Stimulated activated CD8-positive, alpha-beta memory T cell treated with anti-CD3 and anti-CD28 coated beads, Interleukin-7, amount 100 ng/mL, for 48 hours (primary cell): ENCODE data around the gene KIAA0040.

ENCODE experiments used
- DNase-seq, 2 donors: peaks; one replicate each; pipeline ENCODE4 v3.0.0-alpha.2; 2020; ENCODE audit warnings: low read depth in 1 of 2; ENCODE audit errors: extremely low read depth in 1 of 2

KIAA0040 gene

DNA sequence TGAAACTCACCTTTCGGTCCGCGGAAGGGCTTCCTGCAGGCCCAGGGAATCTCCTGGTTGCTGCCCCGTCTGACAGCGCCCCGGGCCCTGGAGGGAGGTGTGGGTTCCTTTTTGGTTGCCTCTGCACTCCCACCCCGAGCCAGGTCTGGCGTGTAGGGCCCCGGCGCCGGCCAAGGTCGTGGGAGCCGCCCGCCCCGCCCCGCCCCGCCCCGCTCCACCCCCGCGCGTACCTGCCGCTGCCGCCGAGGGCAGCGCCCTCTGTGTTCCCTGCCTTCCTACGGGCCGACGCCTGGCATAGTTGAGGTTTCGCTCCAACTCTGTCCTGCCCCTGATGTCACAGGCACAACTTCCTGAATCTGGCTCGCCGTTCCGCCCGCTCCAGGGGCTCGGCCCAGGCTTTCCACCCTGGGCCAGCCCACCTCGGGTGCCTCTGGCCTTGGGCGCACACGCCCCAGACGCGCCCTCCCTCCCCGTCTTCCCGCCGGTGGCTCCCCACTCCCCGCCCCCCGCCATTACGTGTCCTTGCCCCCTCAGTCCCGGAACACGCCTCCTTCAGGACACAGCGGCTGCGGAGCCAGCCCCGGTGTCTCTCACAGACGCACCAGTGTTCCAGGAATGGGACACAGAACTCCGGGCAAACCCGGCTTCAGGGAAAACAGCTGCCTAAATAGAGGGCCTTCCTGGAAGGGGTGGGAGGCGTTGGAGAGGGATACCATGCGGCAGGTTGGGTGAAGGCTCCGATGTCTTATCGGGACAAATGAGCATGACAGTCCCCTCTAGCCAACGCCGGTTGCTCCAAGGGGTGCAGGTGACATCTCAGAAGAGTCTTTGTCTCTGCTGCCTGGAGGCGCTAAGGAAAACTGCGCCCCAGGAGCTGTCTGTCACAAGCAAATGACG, at the start of gene KIAA0040:
Gene KIAA0040 (minus strand): TSS at position 147 of the 897 bp plus-strand sequence. CDS start 31,763 bp downstream, outside the sequence.
- DNase-seq, result peak; percentile 43 to 55

DNA sequence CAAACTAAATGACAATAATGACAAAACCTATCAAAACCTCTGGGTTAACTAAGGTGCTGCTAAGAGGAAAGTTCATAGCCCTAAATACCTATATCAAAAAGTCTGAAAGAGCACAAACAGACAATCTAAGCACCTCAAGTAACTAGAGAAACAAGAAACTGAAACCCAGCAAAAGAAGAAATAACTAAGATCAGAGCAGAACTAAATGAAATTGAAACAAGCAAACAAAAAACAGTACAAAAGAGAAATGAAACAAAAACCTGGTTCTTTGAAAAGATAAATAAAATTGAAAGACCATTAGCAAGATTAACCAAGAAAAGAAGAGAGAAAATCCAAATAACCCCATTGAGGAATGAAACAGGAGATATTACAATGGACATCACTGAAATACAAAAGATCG, 44.8 kb upstream of the KIAA0040 start:
- DNase-seq, result no peak

DNA sequence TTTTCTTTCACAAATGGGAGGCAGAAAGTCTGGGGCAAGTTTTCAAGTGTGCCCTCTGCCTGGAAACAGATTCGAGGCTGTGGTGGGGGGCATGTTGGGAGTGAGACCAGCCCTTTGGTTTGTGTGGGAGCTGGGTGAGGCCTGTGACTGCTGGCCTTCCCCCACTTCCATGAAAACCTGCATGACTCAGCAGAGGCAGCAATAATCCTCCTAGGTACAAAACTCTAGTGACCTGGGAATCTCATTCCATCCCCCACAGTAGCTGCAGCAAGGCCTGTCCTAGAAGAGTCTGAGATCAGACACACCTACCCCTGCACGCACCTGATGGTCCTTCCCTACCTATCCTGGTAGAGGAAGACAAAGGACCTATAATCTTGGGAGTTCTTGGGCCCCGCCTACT, 42.1 kb upstream of the KIAA0040 start:
- DNase-seq, result no peak

DNA sequence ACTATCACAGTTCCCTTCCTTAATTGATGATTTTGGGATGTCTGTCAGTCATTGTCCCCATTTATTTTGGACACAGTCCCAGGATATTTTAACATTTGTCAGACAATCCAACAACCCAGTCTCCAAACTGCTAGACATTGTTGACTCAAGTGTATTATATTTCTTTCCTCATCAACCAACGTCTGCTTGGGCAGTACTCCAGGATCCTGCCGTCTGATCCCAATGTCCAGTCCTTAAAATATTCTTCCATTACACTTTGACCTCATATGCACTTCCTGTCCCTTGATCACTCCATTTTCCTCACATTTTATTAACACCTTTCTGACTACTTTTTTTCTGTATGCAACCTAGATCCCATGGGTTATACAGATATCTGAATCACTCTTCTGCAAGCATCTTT, 39.8 kb upstream of the KIAA0040 start:
- DNase-seq, result no peak

DNA sequence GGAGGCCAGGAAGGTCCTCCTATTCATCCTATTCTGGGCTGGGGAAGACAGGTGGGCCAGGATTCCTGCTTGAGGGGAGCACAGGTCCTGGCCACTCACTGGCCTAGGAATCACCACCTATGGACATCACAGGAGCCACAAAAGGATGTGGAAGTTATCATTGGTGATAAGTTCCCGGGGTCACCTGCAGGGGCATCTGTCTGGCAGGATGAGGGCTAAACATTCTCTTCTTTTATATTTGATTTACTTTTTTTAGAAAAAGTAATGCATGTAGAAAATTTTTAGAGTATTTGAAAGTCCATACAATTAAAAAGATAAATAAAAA, 33.2 kb upstream of the KIAA0040 start:
- DNase-seq, result no peak

DNA sequence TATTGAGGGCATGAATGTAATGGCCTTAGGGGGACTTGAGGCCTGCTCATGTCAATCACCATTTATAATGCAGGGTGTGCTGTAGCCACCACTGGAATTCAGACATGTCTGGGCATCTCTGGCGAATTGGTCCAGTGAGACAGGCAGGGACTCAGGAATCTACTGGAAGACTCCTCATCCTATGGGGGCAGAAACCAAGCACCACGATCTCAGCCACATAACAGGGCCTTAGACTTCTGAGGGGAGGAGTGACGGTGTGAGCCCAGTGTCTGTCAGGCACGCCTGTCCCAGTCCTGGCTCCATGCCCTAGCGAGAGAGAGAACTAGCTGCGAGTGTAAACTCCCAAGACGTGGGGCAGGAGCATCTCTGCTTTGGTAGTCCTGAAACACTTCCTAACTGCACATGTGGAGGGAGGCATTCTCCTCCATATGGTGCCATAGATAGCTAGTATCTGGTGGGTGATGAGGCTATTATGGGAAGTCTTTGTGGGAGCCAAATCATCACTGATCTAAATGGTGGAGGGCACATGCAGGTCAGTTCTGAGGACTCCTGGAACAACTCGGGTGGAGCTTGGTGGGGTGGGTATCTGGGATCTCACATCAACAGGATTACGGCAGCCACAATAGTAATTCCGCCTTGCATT, 29.8 kb upstream of the KIAA0040 start:
- no peak for DNase-seq

DNA sequence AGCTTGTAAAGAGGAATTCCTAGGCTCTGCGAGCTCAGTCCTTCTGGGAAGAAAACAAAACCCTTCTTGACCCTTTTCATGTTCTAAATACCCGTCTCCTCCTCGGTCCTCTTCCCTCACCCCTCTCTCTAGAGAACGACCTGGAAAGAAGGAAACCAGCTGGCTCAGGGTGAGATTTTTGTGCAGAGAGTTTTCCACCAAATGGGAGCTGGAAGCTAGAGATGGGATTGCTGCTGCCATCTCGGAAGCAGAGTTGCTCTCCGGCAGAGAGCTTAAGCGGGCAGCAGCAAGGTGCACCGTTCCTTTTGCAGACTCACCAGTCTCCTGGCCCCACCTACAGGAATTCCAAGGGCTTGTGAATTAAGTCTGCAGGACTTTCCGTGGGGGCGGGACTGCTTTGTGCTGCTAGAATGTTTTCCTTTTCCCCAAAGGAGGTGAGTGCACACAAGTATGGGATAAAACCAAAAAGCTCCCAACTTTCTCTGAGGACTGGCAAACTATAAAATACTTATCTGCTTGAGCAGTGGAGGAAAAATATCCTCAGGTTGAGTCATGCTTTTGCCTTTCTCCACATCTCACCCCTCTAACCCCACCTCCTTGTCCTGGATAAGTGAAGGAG, 29.1 kb upstream of the KIAA0040 start:
- DNase-seq, result no peak

DNA sequence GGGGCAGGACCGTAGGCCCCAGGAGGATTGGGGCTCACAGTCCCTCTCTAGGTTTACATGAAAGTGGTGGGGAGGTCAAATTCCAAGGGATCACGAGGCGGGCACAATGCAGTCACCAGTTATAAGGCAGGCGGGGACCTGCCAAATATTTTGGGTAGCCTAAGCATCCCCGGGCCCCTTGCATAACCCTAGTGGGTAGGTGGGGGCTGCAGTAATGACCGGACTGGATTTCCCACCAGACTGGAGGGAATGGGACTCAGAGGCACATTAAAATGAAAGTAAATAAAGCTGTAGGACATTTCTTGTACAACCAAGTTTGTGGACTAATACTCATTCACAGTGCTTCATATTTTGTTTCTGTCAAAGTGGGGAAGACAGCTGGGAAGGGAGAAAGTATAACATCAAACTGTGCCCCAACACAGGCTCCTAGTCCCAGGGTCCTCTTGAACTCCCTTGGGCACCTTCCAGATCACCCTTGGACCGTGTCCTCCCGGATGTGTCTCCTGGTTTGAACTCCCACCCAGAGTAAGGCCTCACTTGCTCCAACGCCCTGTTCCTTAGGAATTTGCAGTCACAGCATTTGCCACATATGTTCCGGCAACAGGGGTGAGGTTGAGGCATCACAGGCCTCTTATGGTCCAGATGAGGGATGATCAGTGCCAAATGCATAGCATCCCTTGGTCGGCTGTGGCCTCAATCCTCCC, 28.4 kb upstream of the KIAA0040 start:
- DNase-seq, result no peak

DNA sequence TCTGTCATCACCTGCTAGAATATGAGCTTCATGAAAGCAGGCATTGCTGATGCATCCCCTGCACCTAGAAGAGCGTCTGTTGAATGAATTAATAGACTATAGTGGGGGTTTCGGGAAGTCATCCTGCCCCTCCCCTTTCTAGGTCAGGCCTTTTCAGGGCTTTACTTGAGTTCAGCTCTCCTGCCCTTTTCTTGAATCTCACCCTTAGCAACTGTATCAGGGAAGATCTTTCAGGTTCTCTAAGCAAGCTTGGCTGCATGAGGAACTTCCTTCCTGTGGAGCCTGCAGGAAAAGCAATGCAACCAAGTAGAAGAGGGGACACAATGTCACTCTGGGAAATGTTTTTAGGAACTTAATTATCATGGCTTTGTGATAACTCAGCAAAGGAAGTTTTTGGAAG, 27.2 kb upstream of the KIAA0040 start:
- DNase-seq, result no peak

DNA sequence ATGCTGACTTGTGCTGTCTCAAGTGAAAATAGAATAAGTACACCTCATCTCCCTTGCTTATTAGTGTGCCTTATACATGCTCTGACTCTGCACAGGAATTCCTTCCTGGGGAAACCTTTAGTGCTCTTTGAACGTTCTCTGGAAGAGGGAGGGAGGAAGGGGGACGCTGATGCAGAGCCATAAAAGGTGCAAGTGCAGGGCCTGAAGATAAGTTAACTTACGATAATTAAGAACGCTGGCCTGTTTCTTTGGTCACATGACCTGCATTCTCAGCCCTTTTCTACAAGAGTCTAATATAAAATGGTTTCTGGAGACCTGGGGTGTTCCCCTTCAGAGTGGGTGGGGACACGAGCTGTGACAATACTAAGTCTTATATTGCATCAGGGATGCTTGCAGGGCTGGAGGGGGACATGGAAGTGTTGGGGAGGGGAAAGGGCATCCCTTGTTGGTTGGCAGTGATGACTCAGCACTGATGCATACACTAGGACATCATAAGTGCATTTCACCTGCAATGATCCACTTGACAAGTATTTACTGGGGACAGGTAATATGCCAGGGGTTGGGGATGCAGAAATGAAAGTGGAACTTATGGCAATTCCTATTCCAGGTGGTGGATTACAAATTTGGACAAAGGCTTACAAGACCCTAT, 26.3 kb upstream of the KIAA0040 start:
- DNase-seq, result no peak

DNA sequence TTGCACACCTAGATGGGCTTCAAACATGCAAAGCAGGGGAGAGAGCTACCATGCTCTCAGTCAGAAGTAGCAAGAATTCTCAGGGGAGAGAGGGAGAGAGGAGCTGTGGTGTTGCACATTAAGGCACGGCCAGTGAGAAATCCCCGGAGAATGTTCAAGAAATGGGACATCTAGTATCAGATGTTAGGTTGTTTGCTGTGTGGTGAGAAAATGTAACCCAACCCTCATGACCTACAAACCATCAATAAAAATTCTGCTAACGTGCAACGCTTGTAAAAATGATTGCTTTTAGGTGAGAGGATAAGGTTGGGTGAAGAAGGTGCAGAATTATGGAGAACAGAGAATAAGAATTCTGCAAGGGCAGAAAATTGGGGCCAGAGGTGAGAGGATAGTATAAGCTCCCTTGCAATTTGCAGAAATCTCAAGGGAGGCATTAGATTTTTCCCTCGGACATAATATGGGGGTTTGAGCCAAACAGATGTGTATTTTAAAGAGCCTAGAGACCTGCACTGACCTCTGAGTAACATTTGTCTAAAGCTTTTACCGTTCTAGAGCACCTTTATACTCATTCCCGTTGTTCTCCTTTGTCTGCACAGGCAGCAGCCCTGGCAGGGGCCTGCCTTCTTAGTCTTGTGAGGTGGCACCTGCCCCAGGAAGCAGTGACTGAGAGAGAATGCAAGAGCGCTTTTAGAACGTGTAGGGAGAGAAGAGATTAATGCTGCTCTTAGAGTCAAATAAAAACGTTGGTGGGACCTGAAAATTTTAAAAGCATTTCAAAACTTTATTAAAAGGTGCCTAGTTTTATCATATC, 25.4 kb upstream of the KIAA0040 start:
- no peak for DNase-seq

DNA sequence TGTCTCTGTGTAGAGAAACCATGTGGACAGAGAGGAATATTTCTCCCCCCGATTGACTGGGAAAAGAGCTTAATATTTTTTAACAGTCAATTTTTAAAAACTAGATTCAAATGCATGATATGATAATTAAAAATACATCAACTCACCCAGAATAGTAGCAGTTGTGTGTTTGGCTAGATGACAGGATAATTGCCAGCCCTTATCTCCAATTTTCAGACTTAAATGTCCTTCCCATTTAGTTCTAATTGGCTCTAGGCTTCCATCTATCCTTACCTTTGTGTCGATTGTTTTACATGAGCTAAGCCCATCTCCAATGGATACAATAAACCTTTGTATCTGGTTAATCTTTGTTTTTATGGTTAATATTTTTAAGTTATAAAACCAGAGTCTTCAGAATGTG, 23.9 kb upstream of the KIAA0040 start:
- DNase-seq, result no peak

DNA sequence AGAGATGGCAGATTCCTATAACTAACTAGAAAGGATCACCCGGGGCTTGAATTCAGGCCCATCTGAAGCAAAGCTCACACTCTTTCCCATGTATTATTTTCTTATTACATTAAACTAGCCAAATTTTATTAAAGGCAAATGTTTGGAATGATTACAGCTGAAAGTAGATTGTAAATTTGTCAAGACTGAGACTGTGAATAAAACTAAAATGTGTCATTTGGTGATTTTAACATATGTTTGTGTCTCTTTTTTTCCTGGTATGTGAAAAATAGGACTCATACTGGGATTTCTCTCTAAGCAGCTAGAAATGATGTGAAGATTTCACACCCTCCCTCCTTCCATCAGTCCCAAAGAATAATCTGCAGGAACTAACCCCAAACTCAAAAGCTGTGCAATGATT, 19.1 kb upstream of the KIAA0040 start:
- no peak for DNase-seq

DNA sequence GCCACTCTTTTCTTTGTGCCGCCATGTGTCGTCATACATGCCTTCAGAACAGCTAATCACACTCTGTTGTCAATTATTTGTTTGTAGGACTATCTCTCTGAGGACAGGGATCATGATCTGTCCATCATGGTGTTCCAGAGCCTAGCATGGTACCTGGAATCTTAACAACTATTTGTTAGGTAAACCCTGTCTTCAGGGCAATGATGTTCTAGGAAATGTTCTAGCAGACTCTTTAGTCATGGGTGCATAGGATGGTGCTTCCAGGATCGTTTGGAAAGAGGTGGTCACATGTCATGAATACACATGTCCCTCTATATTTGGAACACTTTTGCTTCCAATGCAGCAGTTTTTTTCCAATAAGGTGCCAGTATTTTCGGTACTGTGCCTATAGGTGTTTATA, 18.2 kb upstream of the KIAA0040 start:
- no peak for DNase-seq

DNA sequence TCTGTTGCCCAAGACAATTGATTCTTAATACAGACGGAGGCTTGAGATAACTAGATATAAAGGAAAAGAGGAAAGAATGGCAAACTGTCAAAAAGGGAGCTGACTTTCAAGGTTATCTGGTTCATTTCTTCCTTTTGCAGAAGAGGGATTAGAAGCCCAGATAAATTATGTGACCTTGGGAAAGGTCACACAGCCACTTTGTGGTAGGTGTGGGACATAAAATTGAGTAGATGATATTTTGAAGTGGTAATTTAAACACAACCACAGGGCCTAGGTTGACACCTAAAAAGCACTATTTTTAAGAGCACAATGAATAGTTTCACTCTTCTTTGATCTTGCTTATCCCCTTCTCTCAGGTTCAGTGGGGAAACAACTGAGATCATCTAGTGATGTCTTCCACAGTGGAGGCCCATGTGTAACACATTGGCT, 16.9 kb upstream of the KIAA0040 start:
- DNase-seq, result no peak

DNA sequence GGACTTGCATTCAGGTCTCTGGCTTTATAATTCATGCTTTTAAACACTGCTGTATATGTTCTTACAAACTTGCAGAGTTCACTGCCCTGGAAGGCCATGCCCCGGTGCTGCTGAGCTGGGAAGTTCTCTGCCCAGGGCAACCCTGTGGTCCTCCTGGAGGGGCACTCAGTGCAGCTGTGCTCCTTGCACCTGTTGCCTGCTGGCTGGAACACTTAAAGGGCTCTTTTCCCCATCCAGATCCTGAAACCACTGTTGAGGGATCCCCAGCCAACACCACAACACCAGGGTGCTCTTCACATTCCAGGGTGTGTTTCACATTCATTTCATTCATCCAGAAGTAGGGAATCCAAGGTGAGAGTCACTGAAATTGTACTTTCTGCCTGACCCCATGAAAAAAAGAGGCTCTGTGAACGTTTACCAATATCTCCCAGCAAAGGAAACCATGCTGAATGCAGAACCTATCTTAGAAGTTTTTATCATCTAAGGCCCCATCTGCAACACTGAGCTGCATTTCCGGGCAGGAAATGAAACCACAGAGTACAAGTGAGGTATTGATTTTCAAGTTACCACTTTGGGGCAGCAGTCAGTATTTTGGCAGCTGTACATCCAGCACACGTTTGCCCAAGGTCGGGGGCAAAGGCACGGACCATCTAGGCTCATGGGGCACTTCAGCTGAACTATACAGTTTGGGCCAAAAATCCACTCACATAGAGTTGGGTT, 16.4 kb upstream of the KIAA0040 start:
- no peak for DNase-seq

DNA sequence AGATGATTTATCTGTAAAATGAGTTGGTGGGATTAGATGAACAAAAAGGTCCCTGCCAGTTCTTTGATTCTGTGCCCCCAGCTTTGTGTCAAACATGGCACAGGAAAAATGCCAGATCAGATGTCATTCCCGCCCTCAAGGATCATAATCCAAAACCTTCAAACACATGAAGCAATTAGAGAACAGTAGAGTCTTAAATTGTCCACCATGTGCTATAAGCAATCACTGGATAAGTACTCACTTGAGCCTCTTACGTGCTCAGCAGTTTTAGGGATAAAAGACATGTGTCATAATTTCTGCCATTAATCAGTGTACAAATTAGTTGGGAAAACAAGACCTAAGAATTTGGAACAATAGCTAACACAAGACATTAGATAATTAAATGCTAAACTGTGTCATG, 15.4 kb upstream of the KIAA0040 start:
- DNase-seq, result no peak

DNA sequence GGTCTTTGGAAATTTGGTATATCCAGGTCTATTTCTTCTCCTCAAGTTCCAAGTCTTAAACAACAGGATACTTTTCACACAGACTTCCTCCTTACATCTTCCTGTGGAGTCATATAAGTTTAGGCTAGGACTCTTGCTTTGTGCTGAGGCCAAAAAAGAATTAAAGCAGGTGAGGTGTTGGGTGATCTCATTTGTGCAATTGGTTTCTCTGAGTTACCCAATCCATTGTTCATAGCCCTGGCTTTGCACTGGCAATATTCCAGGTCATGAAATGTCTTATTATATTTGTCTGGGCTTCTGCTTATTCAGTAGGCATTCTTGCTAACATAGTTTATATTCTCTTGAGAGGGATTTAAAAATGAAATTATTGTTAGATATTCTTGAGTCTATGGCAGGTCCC, 14.1 kb upstream of the KIAA0040 start:
- DNase-seq, result no peak

DNA sequence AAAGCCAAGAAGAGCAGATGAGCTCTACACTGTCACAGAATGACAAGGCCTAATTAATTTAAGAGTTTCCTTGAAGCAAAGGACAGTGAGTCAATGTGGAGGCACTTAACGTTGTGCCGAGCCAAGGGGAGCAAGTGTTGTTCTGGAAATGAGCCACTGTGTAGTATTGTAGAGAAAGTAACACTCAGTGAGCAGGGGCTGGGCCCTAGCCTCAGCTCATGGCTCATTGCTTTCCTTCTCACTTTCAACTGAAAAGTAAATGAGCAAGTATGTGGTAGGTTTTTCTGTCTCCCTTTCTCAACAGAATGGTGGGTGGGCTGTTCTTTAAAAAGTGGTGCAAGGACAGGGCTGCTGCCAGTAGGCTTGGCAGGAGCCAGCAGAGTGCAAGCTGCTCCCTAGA, 11.8 kb upstream of the KIAA0040 start:
- no peak for DNase-seq
